AG10803 (cell line): Measurements from ENCODE around the gene KTN1.

Experiments used
- DNase-seq: peaks from one replicate; pipeline ENCODE4 v3.0.0; 2010; ENCODE audit warnings: low read depth
- H3K4me3 ChIP-seq: 2 replicates; pipeline ENCODE4 v1.5.1; 2011; ENCODE audit warnings: mild to moderate bottlenecking, low read length, control low read depth
- TF ChIP-seq, protein P1 (sequence below): conservative IDR thresholded peaks from 2 replicates; pipeline ENCODE4 v1.5.1; 2011; ENCODE audit warnings: mild to moderate bottlenecking, low read length, control low read depth, inconsistent platforms

Gene KTN1

DNA sequence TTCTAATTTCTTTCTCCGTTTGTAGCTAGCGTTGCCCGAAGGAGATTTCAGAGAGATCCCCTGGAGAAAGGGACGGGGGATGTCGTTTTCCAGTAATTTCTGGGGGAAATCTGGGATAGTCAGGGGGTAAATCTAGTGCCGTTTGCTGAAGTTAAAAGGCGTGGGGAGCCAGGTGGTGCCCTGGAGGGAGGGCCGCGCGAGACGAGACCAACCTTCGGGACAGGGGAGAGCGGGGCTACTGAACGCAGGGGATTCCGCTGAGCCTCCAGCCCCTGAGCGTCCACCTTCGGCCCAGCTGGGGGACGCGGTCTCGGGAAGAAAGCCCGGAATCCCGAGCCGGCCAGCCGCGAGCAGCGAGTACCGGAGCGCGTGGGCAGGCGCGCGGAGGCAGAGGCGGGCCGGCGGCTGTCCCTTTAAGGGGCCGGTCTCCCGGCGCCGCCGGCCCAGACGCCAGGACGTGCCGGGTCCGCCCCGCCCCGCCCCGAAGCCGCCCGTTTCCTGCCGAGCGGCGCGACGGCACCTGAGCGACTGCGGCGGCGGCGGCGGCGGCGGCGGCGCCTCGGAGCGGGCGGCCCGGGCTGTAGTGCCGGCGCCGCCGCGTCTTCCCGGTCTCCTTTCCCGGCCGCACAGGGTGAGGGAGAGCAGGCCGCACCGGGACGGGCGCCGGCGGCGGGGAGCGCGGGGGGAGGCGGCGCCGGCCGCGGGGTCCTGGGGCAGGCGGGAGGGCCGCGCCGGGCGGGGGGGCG lies at the start of gene KTN1:
Gene KTN1, plus strand, starts transcription at position 484 of the 746 bp plus-strand sequence. CDS start 31,842 bp downstream, outside the sequence.
- TF ChIP-seq, protein P1, sequence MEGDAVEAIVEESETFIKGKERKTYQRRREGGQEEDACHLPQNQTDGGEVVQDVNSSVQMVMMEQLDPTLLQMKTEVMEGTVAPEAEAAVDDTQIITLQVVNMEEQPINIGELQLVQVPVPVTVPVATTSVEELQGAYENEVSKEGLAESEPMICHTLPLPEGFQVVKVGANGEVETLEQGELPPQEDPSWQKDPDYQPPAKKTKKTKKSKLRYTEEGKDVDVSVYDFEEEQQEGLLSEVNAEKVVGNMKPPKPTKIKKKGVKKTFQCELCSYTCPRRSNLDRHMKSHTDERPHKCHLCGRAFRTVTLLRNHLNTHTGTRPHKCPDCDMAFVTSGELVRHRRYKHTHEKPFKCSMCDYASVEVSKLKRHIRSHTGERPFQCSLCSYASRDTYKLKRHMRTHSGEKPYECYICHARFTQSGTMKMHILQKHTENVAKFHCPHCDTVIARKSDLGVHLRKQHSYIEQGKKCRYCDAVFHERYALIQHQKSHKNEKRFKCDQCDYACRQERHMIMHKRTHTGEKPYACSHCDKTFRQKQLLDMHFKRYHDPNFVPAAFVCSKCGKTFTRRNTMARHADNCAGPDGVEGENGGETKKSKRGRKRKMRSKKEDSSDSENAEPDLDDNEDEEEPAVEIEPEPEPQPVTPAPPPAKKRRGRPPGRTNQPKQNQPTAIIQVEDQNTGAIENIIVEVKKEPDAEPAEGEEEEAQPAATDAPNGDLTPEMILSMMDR = no peak
- DNase-seq = peak; percentile 79
- peak within 1 kb of the TSS; percentile 79 for H3K4me3 ChIP-seq

DNA sequence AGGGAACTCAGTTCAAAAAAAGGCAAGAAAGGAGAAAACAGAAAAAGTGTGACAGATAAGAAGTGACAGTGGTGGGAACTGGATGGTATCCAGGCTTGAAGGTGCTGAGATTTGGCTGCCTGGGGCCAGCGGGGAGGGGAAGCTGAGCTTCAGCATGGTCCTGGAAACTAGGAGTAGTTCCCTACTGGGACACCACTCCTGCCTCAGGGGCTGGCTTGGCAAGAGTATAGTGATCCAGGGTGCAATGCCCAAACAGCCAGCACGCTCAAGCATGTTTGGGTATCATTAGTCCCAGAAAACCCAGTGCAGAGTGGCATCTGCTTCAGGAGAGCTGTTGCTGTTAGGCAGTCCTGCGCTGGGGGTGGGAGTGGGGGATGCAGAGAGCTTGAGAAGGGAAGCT lies 49.5 kb upstream of the KTN1 start:
- H3K4me3 ChIP-seq = no peak overlapping the region
- DNase-seq = no peak
- TF ChIP-seq, protein P1 = no peak

DNA sequence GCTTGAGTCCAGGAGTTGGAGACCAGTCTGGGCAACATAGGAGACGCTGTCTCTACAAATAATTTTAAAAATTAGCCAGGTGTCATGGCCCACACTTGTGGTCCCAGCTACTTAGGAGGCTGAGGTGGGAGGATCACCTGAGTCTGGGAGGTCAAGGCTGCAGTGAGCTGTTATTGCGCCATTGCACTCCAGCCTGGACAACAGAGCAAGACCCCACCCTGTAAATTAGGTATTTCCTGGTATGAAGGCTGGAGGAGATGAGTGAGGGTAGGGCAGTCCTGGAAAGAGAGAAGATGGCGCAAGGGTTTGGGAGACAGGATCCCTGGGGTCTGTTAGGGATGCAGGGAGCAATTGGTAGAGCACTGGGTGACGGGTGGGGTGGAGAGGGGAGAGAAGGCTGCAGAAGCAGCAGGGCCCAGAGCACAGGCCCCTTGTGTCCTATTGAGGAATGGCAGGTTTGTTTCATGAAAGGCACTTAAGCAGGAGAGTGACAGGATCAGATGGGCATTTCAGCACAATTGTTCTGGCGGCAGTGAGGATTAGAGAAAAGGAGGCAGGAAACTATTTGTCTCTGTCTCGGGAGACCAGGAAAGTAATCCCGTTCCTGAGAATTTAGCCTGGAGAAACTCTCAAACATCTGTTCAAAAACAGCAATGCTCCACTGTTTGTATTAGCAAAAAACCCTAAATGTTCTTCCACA lies 47.2 kb upstream of the KTN1 start:
- H3K4me3 ChIP-seq = no peak overlapping the region
- TF ChIP-seq, protein P1 = peak; percentile 13; the same call in 1 of the 2 replicates
- DNase-seq = no peak

DNA sequence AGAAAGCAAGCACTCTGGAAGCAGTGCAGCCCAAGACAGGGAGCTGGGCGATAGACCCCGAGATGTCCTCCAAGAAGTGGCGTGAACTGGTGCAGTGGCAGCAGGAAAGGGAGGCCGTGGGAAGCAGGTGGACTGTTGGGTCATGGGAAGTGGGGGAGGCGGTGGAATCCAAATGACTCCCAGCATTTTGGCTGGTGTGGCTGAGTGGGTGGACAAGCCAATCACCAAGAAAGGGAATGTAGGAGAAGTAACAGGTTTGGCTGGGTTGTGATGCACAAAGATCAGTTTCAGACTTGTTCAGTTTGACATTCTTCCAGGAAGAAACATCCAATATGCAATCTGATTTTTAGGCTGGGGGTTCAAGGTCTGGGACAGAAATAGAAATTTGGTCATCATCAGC lies 46.0 kb upstream of the KTN1 start:
- TF ChIP-seq, protein P1 = no peak
- H3K4me3 ChIP-seq = no peak overlapping the region
- no peak for DNase-seq

DNA sequence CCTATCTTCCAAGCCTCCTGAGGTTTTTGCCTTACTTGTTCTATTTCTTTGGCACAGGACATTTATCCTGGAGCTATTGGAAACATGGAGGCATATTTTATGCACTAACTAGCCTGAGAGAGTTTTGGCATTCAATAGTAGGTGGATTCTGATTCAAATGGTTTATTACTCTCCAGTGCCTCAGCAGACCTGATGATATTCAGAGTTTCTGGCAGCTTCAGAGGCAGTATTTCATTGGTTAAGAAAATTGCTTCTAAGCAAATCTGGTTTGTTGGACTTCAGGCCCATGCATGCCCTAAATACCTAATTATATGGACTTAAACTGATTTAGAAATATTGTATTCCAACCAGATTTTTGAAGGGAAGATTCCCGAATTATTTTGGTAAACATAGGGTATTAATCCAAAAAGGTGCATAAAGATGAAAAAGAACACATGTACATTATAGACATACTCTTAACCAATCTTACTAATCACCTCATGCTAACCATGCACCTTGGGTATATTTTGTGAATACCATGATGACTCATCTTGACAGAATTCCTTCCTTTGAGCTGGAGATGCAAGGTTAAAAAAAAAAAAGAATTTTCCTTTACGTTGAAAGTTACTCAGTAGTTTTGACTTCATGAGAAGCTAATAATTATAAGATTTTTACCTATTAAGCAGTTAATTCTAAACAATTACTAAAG lies 44.3 kb upstream of the KTN1 start:
- no peak overlapping the region for H3K4me3 ChIP-seq
- TF ChIP-seq, protein P1 = no peak
- DNase-seq = no peak

DNA sequence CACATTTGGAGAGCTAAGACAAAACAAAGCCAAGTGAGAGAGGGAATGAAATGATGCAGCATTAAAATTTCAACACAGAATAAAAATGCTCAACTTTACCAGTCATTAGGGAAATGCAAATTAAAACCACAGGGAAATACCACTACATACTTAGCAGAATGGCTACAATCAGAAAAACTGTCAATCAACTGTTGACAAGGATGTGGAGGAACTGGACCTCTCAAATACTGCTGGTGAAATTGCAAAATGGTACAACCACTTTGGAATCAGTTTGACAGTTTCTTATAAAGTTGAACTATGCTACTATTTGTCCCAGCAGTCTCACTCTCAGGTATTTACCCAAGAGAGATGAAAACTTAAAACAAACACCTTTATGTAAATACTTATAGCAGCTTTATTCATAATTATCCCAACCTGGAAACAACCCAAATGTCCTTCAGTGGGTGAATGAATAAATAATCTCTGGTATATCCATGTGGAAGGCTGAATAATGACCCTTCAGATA lies 43.8 kb upstream of the KTN1 start:
- DNase-seq = no peak
- H3K4me3 ChIP-seq = no peak overlapping the region
- TF ChIP-seq, protein P1 = no peak
